PC-9 (cell line): ENCODE data around the gene CNTN6. TPM values are rescaled to one million over a fixed set of nuclear protein-coding genes. Genes with fewer than 3 reads are reported as not detected.
"Not testable (repeated sequence)": the region's sequence is repeated elsewhere in the genome, so short reads cannot be mapped to it uniquely, and the experiment has no call there.

Experiments
- BruUV-seq: library from RNA; stranded (reverse); fragments of 400-500 nt; replicated peaks from 2 replicates; lab custom pipeline; 2021; lab: Mats Ljungman, UMichigan
- CTCF ChIA-PET: fragments of 300-600 bp; sonication (Branson Sonifier 250); formaldehyde crosslinking; loops from one replicate; lab custom pipeline; 2022; ENCODE audit warnings: antibody characterized with exemption; lab: Charles Lee
- POLR2A ChIA-PET: fragments of 300-600 bp; sonication (Branson Sonifier 250); formaldehyde crosslinking; loops from one replicate; lab custom pipeline; 2022; ENCODE audit warnings: antibody characterized with exemption; ENCODE audit not compliant: unreplicated experiment; lab: Charles Lee
- DNase-seq, 2 experiments: peaks; one replicate each; pipeline versions ENCODE4 v3.0.0 to v3.0.0-alpha.2; 2015 to 2022; ENCODE audit warnings: mixed read lengths in 1 of 2
- H2AFZ ChIP-seq: fragments of 200-600 bp; sonication (generic); 2 replicates; pipeline ENCODE4 v1.8.1; 2017; ENCODE audit warnings: antibody characterized with exemption
- H3F3A ChIP-seq: fragments of 200-600 bp; sonication (generic); 2 replicates; pipeline ENCODE4 v1.8.1; 2017; ENCODE audit warnings: antibody characterized with exemption, mild to moderate bottlenecking, low read depth; ENCODE audit not compliant: insufficient read depth
- H3K27ac ChIP-seq: fragments of 200-600 bp; sonication (generic); 2 replicates; pipeline ENCODE4 v1.6.1; 2016; ENCODE audit warnings: mixed run types
- H3K27me3 ChIP-seq: fragments of 200-600 bp; sonication (generic); 2 replicates; pipeline ENCODE4 v1.6.1; 2016; ENCODE audit warnings: low read depth, mixed run types; ENCODE audit not compliant: insufficient read depth
- H3K36me3 ChIP-seq: fragments of 200-600 bp; sonication (generic); 2 replicates; pipeline ENCODE4 v1.6.1; 2016; ENCODE audit warnings: low read depth, mixed run types
- H3K4me1 ChIP-seq: fragments of 200-600 bp; sonication (generic); replicated peaks from 2 replicates; pipeline ENCODE4 v1.6.1; 2016; ENCODE audit warnings: mixed run types; ENCODE audit not compliant: insufficient read depth
- H3K4me2 ChIP-seq: fragments of 200-600 bp; sonication (generic); 2 replicates; pipeline ENCODE4 v1.6.1; 2017; ENCODE audit warnings: mixed run types
- H3K4me3 ChIP-seq: fragments of 200-600 bp; sonication (generic); 2 replicates; pipeline ENCODE4 v1.6.1; 2016; ENCODE audit warnings: mixed run types
- H3K79me2 ChIP-seq: fragments of 200-600 bp; sonication (generic); 2 replicates; pipeline ENCODE4 v1.6.1; 2017; ENCODE audit warnings: low read depth, mixed run types
- H3K9me2 ChIP-seq: fragments of 200-600 bp; sonication (generic); 2 replicates; pipeline ENCODE4 v1.8.1; 2017; ENCODE audit warnings: mild to moderate bottlenecking; ENCODE audit not compliant: insufficient read depth
- H3K9me3 ChIP-seq: fragments of 200-600 bp; sonication (generic); 2 replicates; pipeline ENCODE4 v1.8.1; 2016; ENCODE audit warnings: low read depth; ENCODE audit not compliant: insufficient read depth
- H4K20me1 ChIP-seq: fragments of 200-600 bp; sonication (generic); 2 replicates; pipeline ENCODE4 v1.8.1; 2017; ENCODE audit not compliant: insufficient read depth
- EZH2 ChIP-seq: fragments of 200-600 bp; sonication (generic); IDR thresholded peaks from 2 replicates; pipeline ENCODE4 v1.8.0; 2017; ENCODE audit warnings: antibody characterized with exemption, low read depth
- intact Hi-C: fragments of 100-400 bp; cut with micrococcal nuclease; formaldehyde crosslinking; loops from one replicate; pipeline ENCODE4 v1.10.0; 2022; ENCODE audit not compliant: unreplicated experiment
- total RNA-seq: library from RNA; stranded (reverse); gene quantifications from 2 replicates; pipeline ENCODE4 v1.2.3, GENCODE V29; 2021
- TF ChIP-seq, protein P1 (sequence below): fragments of 200-600 bp; sonication (generic); conservative IDR thresholded peaks from 2 replicates; pipeline ENCODE4 v1.6.1; 2017; ENCODE audit warnings: mixed run types, antibody characterized with exemption, mild to moderate bottlenecking, moderate library complexity

CNTN6 gene
- total RNA-seq, 1 experiment from 2014 or later: not detected

DNA sequence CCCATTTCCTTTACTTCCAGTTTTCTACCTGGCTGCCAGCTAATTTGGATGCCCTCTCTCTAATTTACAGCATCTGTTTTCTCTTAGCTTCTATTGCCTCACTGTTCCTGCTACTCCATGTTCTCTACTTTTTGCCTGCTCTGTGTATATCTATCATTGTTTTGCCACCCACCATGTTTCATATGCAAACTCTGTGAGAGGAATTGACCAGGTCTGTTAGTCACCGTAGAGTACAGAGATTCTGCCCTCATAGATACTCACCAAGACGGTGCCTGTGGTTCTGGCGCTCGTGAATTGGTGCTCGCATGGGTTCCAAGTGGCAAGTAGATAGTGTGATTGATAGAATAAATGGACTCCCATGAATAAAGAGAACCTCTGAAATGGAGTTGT, 288.8 kb downstream of the CNTN6 start:
- no peak overlapping the region for H2AFZ ChIP-seq
- no peaks in the 10 kb centered on the region for H3K36me3 ChIP-seq
- no peaks in the 10 kb centered on the region for H3K9me2 ChIP-seq
- no peak overlapping the region for H3K27ac ChIP-seq
- no peaks in the 10 kb centered on the region for H3K27me3 ChIP-seq
- no peak overlapping the region for H3K4me3 ChIP-seq
- CTCF ChIA-PET: no interaction called here
- no peaks in the 10 kb centered on the region for H3K79me2 ChIP-seq
- no TSS peak for BruUV-seq
- no peaks in the 10 kb centered on the region for H4K20me1 ChIP-seq
- POLR2A ChIA-PET: no interaction called here
- no peaks in the 10 kb centered on the region for H3K9me3 ChIP-seq
- H3F3A ChIP-seq: no peaks in the 10 kb centered on the region
- H3K4me2 ChIP-seq: no peak overlapping the region
- intact Hi-C loops: no loop called here
- H3K4me1 ChIP-seq: no peaks in the 10 kb centered on the region
- no peak for DNase-seq
- TF ChIP-seq EZH2: no peak
- TF ChIP-seq, protein P1, sequence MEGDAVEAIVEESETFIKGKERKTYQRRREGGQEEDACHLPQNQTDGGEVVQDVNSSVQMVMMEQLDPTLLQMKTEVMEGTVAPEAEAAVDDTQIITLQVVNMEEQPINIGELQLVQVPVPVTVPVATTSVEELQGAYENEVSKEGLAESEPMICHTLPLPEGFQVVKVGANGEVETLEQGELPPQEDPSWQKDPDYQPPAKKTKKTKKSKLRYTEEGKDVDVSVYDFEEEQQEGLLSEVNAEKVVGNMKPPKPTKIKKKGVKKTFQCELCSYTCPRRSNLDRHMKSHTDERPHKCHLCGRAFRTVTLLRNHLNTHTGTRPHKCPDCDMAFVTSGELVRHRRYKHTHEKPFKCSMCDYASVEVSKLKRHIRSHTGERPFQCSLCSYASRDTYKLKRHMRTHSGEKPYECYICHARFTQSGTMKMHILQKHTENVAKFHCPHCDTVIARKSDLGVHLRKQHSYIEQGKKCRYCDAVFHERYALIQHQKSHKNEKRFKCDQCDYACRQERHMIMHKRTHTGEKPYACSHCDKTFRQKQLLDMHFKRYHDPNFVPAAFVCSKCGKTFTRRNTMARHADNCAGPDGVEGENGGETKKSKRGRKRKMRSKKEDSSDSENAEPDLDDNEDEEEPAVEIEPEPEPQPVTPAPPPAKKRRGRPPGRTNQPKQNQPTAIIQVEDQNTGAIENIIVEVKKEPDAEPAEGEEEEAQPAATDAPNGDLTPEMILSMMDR: no peak

DNA sequence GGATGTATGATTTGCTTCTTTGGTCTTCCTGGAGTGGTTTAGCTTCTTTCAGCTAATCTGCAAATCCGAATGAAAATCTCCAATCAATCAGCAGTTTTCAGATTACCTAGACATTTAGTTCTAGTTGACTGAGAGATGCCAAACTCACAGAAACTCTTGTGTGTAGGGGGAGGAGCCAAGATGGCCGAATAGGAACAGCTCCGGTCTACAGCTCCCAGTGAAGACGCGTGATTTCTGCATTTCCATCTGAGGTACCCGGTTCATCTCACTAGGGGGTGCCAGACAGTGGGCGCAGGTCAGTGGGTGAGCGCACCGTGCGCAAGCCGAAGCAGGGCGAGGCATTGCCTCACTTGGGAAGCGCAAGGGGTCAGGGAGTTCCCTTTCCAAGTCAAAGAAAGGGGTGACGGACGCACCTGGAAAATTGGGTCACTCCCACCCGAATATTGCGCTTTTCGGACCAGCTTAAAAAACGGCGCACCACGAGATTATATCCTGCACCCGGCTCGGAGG, 294.6 kb downstream of the CNTN6 start:
- H3K4me3 ChIP-seq, H3K4me2 ChIP-seq, H3K36me3 ChIP-seq, H4K20me1 ChIP-seq, H2AFZ ChIP-seq, H3F3A ChIP-seq, H3K79me2 ChIP-seq, H3K9me2 ChIP-seq, BruUV-seq, H3K4me1 ChIP-seq, H3K27me3 ChIP-seq, POLR2A ChIA-PET, CTCF ChIA-PET, H3K9me3 ChIP-seq, H3K27ac ChIP-seq, intact Hi-C loops, DNase-seq: not testable (repeated sequence)

DNA sequence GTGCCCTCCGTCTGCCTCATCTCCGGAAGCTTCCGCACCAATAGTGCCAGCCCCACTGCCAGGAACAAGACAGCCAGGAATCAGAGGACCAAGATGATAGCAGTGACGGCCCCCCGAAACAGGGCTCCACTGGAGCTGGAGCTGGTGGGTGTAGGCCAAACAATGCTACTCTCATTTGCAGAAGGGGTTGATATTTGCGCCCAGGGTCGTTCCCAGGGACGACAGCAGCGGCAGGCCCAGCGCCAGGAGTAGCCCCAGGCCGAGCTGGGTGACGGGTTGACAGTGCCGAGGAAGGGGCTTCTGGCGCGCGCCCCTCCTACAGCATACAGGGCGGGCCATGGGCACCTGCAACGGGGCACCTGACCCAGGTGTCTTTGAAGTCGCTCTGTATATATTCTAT, 301.4 kb downstream of the CNTN6 start:
- Histone ChIP-seq H3K36me3 (no peaks in the 10 kb centered on the region), H2AFZ (no peak overlapping the region), H4K20me1 (no peaks in the 10 kb centered on the region), H3K9me2 (no peaks in the 10 kb centered on the region), H3K4me1 (no peaks in the 10 kb centered on the region), H3K27ac (no peak overlapping the region), H3K27me3 (no peaks in the 10 kb centered on the region), H3K4me2 (no peak overlapping the region), H3K79me2 (no peaks in the 10 kb centered on the region), H3F3A (no peaks in the 10 kb centered on the region), H3K4me3 (no peak overlapping the region), H3K9me3 (no peaks in the 10 kb centered on the region)
- TF ChIP-seq EZH2: no peak
- TF ChIP-seq, protein P1: no peak
- no TSS peak for BruUV-seq
- POLR2A ChIA-PET: no interaction called here
- CTCF ChIA-PET: no interaction called here
- DNase-seq: no peak
- intact Hi-C loops: no loop called here

DNA sequence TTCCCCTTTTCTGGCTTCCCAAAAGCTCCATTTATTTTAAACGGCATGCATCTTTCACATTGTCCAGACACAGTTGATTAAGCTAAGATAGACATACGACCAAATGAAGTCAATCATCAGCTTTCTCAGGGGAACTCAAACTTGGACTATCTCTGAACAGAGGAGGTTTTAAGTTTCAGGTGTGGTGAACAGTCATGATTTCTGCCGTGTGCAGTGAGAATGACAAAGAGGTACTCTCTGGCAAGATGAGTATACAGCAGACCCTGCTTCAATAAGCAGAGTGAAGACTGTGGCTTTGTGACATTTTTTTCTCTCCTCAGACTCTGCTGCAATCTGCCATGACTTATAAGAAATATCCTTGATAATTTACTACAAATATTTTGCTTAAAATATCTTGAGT, 307.7 kb downstream of the CNTN6 start:
- intact Hi-C loops: no loop called here
- TF ChIP-seq, protein P1: no peak
- TF ChIP-seq EZH2: no peak
- DNase-seq: no peak
- H3K4me1 ChIP-seq: no peaks in the 10 kb centered on the region
- H2AFZ ChIP-seq: no peak overlapping the region
- ChIA-PET CTCF (no interaction called here), POLR2A (no interaction called here)
- no peaks in the 10 kb centered on the region for H3K36me3 ChIP-seq
- no peak overlapping the region for H3K4me3 ChIP-seq
- H4K20me1 ChIP-seq: no peaks in the 10 kb centered on the region
- no peaks in the 10 kb centered on the region for H3K79me2 ChIP-seq
- no TSS peak for BruUV-seq
- no peaks in the 10 kb centered on the region for H3K9me3 ChIP-seq
- no peaks in the 10 kb centered on the region for H3K9me2 ChIP-seq
- no peak overlapping the region for H3K27ac ChIP-seq
- H3K4me2 ChIP-seq: no peak overlapping the region
- H3K27me3 ChIP-seq: no peaks in the 10 kb centered on the region
- no peaks in the 10 kb centered on the region for H3F3A ChIP-seq
